ENCODE results near the gene RAPGEF3.

RAPGEF3 gene

DNA sequence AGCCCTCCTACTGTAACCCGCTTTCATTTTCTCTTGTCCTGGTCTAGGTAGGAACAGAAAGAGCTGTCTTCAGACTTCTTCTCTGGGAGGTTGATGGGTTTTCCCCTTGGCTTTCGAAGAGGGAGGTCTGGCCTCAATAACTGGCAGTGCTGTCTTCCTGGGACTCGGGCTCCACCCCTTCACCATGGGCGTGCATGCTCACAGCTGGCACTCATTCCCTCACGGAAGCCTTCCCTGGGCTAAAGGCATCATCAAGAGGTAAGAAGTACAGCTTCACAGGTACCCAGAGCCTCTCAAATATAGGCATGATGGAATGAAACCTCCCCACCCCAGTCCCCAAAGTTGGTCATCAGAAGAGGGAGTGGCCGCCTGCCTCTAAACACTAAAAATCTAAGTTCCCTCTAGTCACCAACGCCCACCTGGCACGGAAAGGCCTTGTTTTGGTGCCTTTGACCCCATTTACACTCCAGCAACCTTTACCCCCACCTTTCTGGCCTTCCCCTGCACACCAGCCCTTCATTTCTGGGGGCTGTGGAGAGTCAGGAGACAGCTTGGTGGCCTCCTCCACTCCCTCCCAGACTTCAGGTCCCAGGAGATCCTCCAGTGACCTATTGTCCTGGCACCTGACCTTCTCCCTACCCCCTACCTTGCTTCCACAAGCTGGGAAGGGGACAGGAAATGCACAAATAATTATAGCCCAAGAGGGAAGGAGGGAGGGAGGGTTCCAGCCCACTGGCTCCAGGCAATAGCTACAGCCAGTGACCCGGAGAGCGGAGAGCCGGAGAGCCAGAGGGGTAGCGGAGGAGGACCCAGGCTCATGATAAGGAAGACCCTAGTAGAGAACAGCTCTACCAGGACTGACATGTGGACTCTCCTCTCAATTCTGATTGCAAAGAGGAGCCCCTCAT, 2.8 kb downstream of the RAPGEF3 start:
- DNase-seq = no peak

DNA sequence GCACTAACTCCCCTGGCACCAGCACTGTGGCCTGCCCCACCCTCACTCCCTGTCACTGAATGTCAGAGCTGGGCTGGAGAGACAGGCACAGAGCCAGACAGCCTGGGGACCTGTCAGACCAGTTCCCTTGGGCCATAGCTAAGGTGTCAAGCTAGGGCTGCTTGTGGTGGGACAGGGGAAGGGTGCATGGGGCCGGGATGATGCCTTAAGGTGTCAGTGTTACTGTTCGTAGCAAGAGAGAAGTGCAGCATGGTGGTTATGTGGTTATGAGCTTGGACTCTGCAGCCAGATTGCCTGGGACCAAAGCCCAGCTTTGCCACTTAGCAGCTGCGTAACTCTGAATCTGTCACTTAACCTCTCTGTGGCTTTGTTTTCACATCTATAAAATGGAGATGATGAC, 3.8 kb downstream of the RAPGEF3 start:
- DNase-seq = no peak

DNA sequence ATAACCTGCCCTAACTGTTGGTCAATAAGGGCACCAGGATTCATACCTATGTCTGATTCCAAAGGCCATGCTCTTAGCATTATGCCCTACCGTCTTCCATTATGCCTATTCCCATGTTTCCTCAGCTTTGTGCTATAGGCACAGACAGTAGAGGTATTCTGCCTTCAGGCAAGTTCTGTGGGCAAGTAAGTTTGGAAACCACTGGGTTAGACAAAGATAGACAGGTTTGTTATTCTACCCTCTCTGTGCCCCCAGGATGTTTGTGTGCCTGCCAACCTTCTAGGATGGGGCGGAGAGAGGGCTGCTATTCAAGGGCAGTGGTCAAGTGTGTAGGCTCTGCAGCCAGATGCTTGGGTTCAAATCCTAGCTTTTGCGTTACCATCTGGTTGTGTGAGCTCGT, 4.6 kb downstream of the RAPGEF3 start:
- DNase-seq = no peak

GRCh38 chr12:47753021-47754001, 5.4 kb downstream of the RAPGEF3 start:
- no peak for DNase-seq

GRCh38 chr12:47752552-47752951, 6.1 kb downstream of the RAPGEF3 start:
- no peak for DNase-seq

GRCh38 chr12:47752121-47752520, 6.6 kb downstream of the RAPGEF3 start:
- no peak for DNase-seq

GRCh38 chr12:47751561-47751960, 7.1 kb downstream of the RAPGEF3 start:
- DNase-seq = no peak

- DNase-seq = no peak
Measured at GRCh38 chr12:47750916-47751470, 7.7 kb downstream of the RAPGEF3 start.

DNA sequence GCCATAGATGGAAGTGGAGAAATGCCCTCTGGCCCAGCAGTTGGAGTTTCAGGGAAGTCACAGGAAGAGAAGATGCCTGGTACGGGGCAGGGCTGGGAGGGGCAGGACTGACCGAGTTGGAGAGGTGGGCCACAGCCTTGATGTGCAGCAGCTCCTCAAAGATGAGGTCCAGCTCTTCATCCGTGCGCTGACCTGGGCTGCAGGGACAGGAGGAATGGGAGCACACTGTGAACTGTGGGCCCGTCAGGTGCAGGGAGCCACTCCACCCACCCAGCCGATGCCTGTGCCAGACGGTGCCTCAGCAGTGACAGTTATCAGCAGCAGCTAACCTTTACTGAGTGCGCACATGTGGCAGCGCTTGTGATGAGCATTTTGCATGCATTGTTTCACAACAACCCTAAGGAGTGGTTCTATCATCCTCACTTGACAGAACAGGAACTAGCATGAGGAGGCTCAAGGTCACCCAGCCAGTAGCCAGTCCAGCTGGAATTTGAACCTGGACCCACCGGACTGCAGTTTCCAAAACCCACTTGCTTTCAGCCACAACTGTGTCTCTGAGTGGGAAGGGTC, 8.4 kb downstream of the RAPGEF3 start:
- DNase-seq = no peak

DNA sequence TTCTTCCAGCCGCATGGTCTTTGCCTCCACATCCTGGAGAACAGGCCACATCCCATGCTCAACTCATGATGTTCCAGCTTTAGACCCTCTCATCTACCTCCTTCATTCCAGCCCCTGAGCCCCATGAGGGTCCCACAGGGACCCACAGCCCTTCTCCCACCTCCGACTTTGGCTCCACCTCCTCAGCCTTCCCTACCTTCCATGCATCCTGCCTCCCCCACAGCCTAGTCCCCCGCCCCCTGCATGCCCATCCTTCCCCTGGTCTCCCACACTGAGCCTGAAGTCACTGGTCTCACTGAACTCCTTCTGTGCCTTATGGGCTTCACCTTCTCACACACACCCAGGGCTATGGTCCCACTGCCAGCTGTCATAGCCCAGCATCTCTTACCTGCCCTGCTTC, 9.8 kb downstream of the RAPGEF3 start:
- no peak for DNase-seq

DNA sequence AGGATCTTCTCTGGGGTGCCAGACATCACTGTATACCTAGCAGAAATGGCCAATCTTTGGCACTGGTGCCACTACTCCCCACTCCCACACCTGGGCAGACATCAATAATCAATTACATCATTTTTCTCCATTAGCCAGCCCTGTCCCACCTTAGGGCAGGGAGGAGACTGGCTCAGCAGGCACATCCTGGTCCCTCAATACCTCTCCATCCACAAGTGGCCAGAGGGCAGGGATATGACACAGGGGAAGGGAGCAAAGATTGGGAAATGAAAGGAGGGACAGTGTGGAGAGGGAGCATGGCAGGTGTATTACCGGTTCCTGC, 10.2 kb downstream of the RAPGEF3 start:
- DNase-seq = no peak

DNA sequence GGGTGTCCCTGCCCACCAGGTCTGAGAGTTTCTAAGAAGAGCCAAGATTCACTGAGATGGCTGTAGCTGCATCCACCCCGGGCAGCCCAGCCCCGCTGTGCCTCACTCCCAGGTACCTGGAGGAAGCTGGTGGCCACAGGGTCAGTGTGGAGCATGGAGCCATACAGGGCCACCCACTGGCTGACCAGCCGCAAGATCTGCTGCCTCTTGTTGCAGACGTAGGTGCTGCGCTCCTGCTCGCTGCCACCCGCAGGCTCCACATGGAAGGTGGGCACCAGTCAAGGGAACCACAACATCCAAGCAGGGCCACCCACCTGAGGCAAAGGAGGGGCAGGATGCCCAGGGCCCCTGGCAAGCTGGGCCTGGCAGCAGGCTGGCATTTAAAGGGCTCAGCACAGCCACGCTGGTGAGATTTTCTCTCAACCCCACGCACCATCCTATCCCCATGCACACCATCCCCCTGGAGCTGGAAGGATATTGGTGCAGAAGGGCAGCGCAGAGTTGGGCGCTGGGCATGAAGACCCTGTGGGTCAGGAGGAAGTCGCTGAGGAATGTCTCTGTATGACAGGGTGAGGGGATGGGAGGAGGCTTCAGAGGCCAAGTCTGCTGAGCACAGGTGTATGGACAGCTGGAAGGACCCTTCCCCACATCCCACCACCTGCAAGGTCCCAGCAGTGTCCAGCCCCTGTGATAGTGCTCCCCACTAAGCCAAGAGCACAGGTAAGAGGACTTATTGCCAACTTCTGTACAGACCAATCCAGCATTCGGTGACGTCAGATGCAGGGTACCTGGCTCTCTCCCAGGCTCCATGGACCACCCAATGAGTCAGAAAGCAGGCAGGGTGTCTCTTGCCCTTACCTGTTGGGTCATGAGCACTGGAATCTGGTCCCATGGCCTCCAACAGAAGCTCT, 10.8 kb downstream of the RAPGEF3 start:
- no peak for DNase-seq

GRCh38 chr12:47747126-47747525, 11.6 kb downstream of the RAPGEF3 start:
- no peak for DNase-seq

DNA sequence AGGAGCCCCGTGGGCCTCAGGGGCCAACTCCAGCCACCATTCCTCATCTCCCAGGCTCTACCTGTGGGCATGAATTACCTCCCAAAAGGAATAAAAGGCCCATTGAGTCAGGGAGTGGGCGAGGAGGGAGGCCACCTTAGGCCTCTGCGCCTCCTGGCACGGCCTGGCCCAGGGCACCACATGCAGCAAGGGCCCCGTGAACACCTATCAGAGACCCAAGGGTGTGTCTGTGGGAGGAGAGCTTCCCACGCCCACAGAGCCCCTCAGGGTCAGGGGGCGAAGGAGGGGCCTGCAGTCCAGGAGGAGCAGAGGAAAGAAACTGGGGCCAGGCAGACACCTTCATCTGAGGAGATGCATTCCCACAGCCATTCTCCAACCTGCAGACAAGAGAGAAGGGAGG, 12.2 kb downstream of the RAPGEF3 start:
- DNase-seq = no peak

- DNase-seq = no peak
Measured at GRCh38 chr12:47746073-47746472, 12.6 kb downstream of the RAPGEF3 start.

DNA sequence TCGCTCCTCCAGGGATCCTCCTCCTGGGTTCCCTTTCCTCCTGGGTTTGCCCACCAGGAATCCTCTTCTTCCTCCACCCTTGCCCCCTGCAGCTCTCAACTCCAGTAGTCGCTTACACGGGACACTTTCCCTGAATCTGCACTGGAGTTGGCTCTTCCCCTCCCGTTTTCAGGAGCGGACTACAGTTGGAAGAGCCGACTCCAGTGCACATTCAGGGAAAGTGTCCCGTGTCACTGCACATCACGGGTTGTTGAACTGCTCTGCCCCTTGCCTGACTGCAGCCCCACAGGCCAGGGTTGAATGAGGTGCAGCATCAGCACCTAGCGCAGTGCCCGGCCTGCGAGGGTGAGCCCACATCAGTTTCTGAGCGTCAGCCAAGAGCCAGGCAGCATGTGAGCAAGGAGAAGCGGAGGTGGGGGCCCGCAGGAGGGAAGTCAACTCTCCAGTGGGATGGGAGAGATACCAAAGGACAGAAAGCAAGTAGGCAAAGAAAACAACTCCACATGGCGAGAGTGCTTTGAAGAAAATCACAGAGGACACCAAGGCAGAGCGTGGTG, 13.1 kb downstream of the RAPGEF3 start:
- DNase-seq = no peak

- DNase-seq = no peak
Measured at GRCh38 chr12:47744778-47745436, 13.8 kb downstream of the RAPGEF3 start.

DNA sequence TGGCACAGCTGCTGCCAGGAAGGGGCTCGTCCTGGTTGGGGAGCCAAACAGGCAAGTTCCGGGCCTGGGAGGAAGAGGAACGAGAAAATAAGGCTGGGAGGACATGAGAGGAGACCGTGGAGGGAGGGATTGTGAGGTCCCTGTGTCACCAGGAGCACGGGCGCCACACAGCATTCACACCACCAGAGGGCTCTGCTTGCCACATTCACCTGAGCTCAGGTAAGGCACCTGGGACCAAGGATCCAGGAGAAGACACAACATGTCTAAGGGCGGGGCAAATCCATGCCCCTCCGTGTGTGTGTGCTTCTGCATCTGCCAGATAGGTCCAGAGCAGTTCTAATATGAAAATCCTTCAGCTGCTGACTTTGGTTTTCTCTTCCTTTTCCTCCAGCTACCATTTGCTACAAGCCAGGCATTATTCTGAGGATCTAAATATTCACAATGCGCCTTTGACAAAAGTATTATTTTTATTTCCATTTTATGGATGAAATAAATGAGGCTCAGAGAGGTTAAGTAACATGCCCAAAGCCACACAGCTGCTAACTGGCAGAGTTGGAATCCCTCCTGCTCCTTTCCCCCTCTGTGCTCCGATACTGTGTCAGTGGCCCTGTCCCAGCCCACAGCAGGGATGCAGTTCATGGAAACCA, 14.6 kb downstream of the RAPGEF3 start:
- DNase-seq = no peak

DNA sequence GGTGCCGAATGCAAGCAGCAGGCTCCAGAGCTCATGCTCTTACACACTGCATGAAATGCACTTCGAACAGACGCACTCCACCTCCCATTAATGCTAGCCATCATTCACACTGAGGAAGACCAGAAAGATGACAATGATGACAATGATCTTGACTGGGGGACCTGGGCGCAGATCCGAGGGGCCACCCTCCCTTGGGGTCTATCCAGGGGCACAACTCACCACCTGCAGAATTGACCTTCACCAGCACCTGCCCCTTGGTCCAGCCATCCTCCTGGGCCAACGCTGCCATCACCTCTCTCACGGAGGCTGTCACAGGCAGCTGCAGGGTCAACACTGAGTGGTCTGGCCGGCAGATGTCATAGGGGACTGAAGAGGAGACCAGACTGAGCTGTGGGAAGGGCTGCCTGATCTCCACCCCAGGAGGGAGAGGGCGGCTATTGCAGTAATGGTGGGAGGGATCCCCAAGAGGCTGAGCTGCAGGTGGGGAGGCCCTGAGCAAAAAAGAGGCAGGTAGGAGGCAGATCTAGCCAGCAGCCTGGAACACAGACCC, 15.3 kb downstream of the RAPGEF3 start:
- no peak for DNase-seq

GRCh38 chr12:47742253-47742825, 16.3 kb downstream of the RAPGEF3 start:
- DNase-seq = no peak

Data from cerebellar nuclear complex (tissue), 1 donor.